ENCODE measurements around the gene ABT1.
A peak's percentile ranks its signal among the peaks of the same experiment; 100 is the strongest.

ABT1 gene

GRCh38 chr6:26575494-26575939 is 21.2 kb upstream of the ABT1 start:
- DNase-seq, result no peak

- no peak for DNase-seq
These were observed 20.3 kb upstream of the ABT1 start for GRCh38 chr6:26576407-26576843.

GRCh38 chr6:26576929-26577719 is 19.6 kb upstream of the ABT1 start:
- DNase-seq, result peak; percentile 6

GRCh38 chr6:26577720-26578072 is 19.1 kb upstream of the ABT1 start:
- DNase-seq, result no peak

- DNase-seq, result no peak
These were observed 18.5 kb upstream of the ABT1 start for GRCh38 chr6:26578279-26578678.

- DNase-seq, result no peak
These were observed 18.0 kb upstream of the ABT1 start for GRCh38 chr6:26578741-26579140.

GRCh38 chr6:26581164-26581915 is 15.4 kb upstream of the ABT1 start:
- no peak for DNase-seq

- DNase-seq, result no peak
These were observed 7.8 kb upstream of the ABT1 start for GRCh38 chr6:26588965-26589364.

GRCh38 chr6:26592649-26593048 is 4.1 kb upstream of the ABT1 start:
- no peak for DNase-seq

- no peak for DNase-seq
These were observed 3.2 kb upstream of the ABT1 start for GRCh38 chr6:26593278-26594130.

GRCh38 chr6:26594131-26594498 is 2.6 kb upstream of the ABT1 start:
- DNase-seq, result no peak

- DNase-seq, result no peak
These were observed 1.8 kb upstream of the ABT1 start for GRCh38 chr6:26594730-26595632.

GRCh38 chr6:26595669-26596269 is 984 bp upstream of the ABT1 start:
- peak; percentile 66 for DNase-seq

- DNase-seq, result no peak
These were observed 625 bp downstream of the ABT1 start for GRCh38 chr6:26597389-26597766.

- DNase-seq, result no peak
These were observed 1.1 kb downstream of the ABT1 start for GRCh38 chr6:26597821-26598220.

- no peak for DNase-seq
These were observed 1.5 kb downstream of the ABT1 start for GRCh38 chr6:26598267-26598666.

GRCh38 chr6:26599134-26599533 is 2.4 kb downstream of the ABT1 start:
- no peak for DNase-seq

GRCh38 chr6:26599591-26599990 is 2.8 kb downstream of the ABT1 start:
- no peak for DNase-seq

GRCh38 chr6:26600759-26601158 is 4.0 kb downstream of the ABT1 start:
- DNase-seq, result no peak

- DNase-seq, result no peak
These were observed 5.5 kb downstream of the ABT1 start for GRCh38 chr6:26602262-26602661.

- no peak for DNase-seq
These were observed 7.3 kb downstream of the ABT1 start for GRCh38 chr6:26604026-26604425.

- no peak for DNase-seq
These were observed 8.0 kb downstream of the ABT1 start for GRCh38 chr6:26604797-26605196.

Data from GF-D8 (cell line).